ENCODE data around the gene MCTP1. TPM values are rescaled to one million over a fixed set of nuclear protein-coding genes. Genes with fewer than 3 reads are reported as not detected.

MCTP1 gene
- total RNA-seq, 3 donors from 2014 or later: 22.8 to 57.8 (median 24.3) TPM

DNA sequence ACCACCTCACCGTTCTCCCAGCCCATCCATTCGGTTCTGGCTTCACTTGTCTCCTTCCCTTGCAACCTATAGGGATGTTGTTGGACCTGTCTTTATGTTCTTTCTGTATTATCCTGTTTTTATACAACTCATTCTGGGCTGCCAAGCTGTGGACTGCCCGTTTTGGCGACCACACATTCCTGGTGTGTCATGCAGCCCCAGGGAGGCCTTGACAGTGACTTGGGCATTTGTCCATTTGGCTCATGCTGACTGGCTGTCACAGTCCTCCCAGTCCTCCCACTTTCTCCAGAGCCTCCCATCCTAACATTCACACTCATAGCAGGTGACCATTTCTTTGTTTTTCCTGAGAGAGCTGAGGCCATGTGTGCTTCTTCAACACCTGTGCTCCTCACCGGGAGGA, 530.1 kb downstream of the MCTP1 start:
- Histone ChIP-seq H3K36me3 (no peaks in the 10 kb centered on the region), H3K27me3 (no peaks in the 10 kb centered on the region), H3K4me1 (no peaks in the 10 kb centered on the region)

DNA sequence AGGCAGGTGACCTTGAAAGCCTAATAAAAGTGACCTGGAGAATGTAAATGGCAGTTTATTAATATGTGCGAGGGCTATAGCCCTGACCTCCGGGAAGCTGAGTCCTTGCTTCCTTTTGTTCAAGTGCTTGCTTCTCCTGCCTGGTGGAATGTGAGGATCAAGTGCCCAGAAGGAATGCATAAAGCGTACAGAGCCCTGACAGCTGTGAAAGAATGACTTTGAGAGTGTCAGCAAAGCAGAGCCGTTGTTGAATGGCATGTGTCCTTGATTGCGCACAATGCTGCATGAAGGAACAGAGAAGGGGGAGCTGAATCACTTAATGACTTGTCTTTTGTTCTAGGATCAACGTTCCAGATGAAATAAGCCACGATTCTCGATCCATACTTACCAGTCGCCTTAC, 533.4 kb downstream of the MCTP1 start:
- no peak for DNase-seq (ENCODE audit: low spot score in 2 of 2)
- Histone ChIP-seq H3K4me3 (no peak overlapping the region), H3K27ac (no peak overlapping the region), H3K27me3 (no peaks in the 10 kb centered on the region), H3K36me3 (no peaks in the 10 kb centered on the region), H3K4me1 (no peaks in the 10 kb centered on the region), H3K9me3 (no peaks in the 10 kb centered on the region)
- intact Hi-C loops (cut with DNase I; ENCODE audit: low total_unique reads): no loop called here
- no peak for TF ChIP-seq POLR2A (IDR thresholded peaks at IDR 0.05)
- TF ChIP-seq, protein P1, sequence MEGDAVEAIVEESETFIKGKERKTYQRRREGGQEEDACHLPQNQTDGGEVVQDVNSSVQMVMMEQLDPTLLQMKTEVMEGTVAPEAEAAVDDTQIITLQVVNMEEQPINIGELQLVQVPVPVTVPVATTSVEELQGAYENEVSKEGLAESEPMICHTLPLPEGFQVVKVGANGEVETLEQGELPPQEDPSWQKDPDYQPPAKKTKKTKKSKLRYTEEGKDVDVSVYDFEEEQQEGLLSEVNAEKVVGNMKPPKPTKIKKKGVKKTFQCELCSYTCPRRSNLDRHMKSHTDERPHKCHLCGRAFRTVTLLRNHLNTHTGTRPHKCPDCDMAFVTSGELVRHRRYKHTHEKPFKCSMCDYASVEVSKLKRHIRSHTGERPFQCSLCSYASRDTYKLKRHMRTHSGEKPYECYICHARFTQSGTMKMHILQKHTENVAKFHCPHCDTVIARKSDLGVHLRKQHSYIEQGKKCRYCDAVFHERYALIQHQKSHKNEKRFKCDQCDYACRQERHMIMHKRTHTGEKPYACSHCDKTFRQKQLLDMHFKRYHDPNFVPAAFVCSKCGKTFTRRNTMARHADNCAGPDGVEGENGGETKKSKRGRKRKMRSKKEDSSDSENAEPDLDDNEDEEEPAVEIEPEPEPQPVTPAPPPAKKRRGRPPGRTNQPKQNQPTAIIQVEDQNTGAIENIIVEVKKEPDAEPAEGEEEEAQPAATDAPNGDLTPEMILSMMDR (IDR thresholded peaks at IDR 0.05): no peak

More for the DNA sequence above, 530.1 kb downstream of the MCTP1 start:
- TF ChIP-seq, protein P1 (IDR thresholded peaks at IDR 0.05): no peak
- Histone ChIP-seq H3K27ac (no peak overlapping the region), H3K9me3 (no peaks in the 10 kb centered on the region), H3K4me3 (no peak overlapping the region)
- DNase-seq (ENCODE audit: low spot score in 2 of 2): no peak
- intact Hi-C loops (cut with DNase I; ENCODE audit: low total_unique reads): no loop called here

DNA sequence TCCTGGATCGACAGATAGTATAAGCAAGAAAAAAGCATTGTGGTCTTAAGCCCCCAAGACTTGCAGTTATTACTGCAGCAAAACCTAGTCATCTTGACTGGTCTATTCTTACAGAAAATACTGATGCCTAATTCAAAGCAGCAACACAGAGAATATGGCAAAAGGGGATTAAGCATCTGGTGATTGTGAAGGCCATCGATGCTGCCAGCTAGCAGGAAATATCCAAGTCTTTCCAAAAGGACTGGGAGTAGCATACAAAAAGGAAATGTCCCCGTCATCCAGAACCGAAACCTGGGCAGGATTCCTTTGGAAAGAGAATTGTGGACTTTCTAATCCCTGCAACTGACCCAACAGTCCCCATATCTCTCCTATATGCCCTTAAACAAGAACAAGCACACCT, 534.2 kb downstream of the MCTP1 start:
- Histone ChIP-seq H3K36me3 (no peaks in the 10 kb centered on the region), H3K9me3 (no peaks in the 10 kb centered on the region), H3K27ac (no peak overlapping the region), H3K27me3 (no peaks in the 10 kb centered on the region), H3K4me1 (no peaks in the 10 kb centered on the region), H3K4me3 (no peak overlapping the region)
- intact Hi-C loops (cut with DNase I; ENCODE audit: low total_unique reads): no loop called here
- TF ChIP-seq POLR2AphosphoS5 (IDR thresholded peaks at IDR 0.05) (no peak), POLR2A (IDR thresholded peaks at IDR 0.05) (no peak)
- TF ChIP-seq, protein P1 (IDR thresholded peaks at IDR 0.05): no peak
- no peak for DNase-seq (ENCODE audit: low spot score in 2 of 2)

DNA sequence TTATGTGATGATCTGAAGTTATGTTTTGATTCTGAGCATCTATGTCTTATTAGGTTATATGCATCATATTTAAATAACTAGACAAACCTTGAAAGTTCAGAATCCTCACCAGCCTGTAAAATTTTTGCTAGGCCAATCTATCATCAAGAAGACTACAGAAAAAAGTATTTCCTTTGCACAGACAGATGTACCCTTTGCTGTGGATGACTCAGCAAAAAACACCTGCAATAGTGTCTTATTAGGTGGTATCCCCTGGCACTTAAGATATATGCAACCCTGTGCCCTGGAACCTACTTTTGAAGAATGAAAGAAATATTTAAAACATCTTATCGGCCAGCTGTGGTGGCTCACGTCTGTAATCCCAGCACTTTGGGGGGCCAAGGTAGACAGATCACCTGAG, 535.9 kb downstream of the MCTP1 start:
- no peaks in the 10 kb centered on the region for H3K36me3 ChIP-seq
- H3K27ac ChIP-seq: no peak overlapping the region
- H3K9me3 ChIP-seq: no peaks in the 10 kb centered on the region
- no peaks in the 10 kb centered on the region for H3K4me1 ChIP-seq
- no peaks in the 10 kb centered on the region for H3K27me3 ChIP-seq
- no peak for DNase-seq (ENCODE audit: low spot score in 2 of 2)
- H3K4me3 ChIP-seq: no peak overlapping the region
- intact Hi-C loops (cut with DNase I; ENCODE audit: low total_unique reads): no loop called here
- TF ChIP-seq, protein P1 (IDR thresholded peaks at IDR 0.05): no peak
- no peak for TF ChIP-seq POLR2A (IDR thresholded peaks at IDR 0.05)
- no peak for TF ChIP-seq POLR2AphosphoS5 (IDR thresholded peaks at IDR 0.05)

DNA sequence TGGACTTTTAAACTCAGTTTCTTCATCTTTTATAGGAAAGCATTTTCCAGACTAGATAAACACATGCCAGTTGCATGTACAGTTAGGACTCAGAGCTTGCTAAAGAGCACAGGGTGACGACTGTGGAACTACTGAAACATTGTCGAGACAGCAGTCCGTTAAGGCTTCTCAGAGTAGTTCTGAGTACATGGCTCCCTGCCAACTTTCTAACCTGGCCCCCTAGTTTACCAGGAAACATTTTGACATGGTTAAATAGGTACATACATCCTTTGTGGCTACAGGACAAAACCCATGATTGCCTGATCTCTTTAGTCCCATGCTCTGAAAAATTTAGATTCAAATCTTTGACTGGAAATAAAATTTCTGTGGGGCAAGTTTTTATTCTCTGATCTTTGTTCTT, 536.7 kb downstream of the MCTP1 start:
- no peak for DNase-seq (ENCODE audit: low spot score in 2 of 2)

More for the DNA sequence above, 536.7 kb downstream of the MCTP1 start:
- Histone ChIP-seq H3K4me1 (no peaks in the 10 kb centered on the region), H3K9me3 (no peaks in the 10 kb centered on the region), H3K27me3 (no peaks in the 10 kb centered on the region), H3K27ac (no peak overlapping the region), H3K4me3 (no peak overlapping the region), H3K36me3 (no peaks in the 10 kb centered on the region)
- intact Hi-C loops (cut with DNase I; ENCODE audit: low total_unique reads): no loop called here
- TF ChIP-seq, protein P1 (IDR thresholded peaks at IDR 0.05): no peak
- no peak for TF ChIP-seq POLR2AphosphoS5 (IDR thresholded peaks at IDR 0.05)

Data from breast epithelium (tissue), 4 donors.